ENCODE data around the gene HNRNPR.
A peak's percentile ranks its signal among the peaks of the same experiment; 100 is the strongest.
"Not testable (repeated sequence)": the region's sequence is repeated elsewhere in the genome, so short reads cannot be mapped to it uniquely, and the experiment has no call there.

HNRNPR gene

GRCh38 chr1:23282957-23283356, 61.1 kb downstream of the HNRNPR start:
- TF ChIP-seq, protein P1, sequence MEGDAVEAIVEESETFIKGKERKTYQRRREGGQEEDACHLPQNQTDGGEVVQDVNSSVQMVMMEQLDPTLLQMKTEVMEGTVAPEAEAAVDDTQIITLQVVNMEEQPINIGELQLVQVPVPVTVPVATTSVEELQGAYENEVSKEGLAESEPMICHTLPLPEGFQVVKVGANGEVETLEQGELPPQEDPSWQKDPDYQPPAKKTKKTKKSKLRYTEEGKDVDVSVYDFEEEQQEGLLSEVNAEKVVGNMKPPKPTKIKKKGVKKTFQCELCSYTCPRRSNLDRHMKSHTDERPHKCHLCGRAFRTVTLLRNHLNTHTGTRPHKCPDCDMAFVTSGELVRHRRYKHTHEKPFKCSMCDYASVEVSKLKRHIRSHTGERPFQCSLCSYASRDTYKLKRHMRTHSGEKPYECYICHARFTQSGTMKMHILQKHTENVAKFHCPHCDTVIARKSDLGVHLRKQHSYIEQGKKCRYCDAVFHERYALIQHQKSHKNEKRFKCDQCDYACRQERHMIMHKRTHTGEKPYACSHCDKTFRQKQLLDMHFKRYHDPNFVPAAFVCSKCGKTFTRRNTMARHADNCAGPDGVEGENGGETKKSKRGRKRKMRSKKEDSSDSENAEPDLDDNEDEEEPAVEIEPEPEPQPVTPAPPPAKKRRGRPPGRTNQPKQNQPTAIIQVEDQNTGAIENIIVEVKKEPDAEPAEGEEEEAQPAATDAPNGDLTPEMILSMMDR (conservative IDR thresholded peaks at IDR 0.05) = no peak
- peak overlapping the region; percentile 44 for H3K27ac ChIP-seq

- H3K27ac ChIP-seq = peak overlapping the region; percentile 2; the same call in 1 of the 2 replicates
- TF ChIP-seq, protein P1 (conservative IDR thresholded peaks at IDR 0.05) = no peak
Observed at GRCh38 chr1:23278717-23279116, 65.4 kb downstream of the HNRNPR start.

DNA sequence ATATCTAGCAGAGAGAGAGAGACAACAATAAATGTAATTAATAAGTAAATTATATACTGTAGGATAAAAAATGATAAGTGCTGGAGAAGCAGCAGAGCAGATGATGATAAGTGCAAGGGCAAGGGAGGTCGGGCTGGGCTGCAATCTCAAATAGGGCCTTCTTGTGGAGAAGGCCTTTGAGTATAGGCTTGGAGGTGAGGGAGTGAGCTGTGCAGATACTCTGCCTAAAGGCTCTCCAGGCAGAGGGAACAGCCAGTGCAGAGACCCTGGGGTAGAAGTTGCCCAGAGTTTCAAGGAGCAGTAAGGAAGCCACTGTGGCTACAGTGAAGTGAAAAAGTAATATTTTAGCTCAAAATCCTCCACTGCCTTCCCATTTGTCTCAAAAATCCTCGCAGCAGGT, 67.6 kb downstream of the HNRNPR start:
- TF ChIP-seq, protein P1 (conservative IDR thresholded peaks at IDR 0.05) = no peak
- H3K27ac ChIP-seq = no peak overlapping the region

DNA sequence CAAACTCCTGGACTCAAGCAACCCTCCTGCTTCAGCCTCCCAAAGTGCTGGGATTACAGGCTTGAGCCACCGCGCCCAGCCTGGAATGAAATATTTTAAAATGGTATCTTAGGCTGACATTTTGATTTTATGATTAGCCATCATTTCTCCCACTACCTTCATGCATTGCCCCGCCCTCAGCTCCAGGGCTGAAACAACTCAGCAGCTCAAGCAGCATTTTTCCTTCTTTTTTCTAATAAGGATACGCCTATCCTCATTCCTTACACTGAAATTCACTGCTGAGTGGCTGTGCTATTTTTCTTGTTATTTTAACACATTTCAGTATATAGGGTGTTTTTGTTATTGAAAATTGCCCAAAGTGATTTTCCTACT, 70.0 kb downstream of the HNRNPR start:
- TF ChIP-seq, protein P1 (conservative IDR thresholded peaks at IDR 0.05) = no peak
- H3K27ac ChIP-seq = no peak overlapping the region

- no peak overlapping the region for H3K27ac ChIP-seq
- TF ChIP-seq, protein P1 (conservative IDR thresholded peaks at IDR 0.05) = no peak
Observed at GRCh38 chr1:23273450-23274133, 70.5 kb downstream of the HNRNPR start.

DNA sequence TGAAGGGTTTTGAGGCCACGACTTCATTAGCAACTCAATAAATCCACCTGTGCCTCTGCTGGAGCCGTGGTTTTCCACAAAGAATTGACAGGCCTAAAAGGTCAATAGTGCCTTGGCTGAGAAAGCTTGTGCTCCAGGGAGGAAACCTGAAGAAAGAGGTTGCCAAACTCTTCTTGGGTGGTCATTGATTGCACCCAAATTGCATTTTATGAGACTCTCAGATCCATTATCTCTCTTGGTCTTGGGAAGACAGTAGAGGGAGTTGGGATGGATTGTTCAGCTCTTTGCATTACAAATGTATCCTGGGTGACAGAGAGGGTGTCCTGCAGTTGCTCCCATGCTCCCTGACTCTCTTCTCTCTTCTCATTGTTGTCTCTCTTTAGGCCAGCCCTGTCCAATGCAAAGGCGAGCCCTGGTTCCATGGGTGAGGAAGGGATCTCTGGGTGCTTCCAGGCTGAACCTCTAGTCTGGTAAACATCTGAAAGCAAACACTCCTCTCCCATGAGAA, 80.7 kb downstream of the HNRNPR start:
- TF ChIP-seq, protein P1 (conservative IDR thresholded peaks at IDR 0.05) = no peak
- no peak overlapping the region for H3K27ac ChIP-seq

- H3K27ac ChIP-seq = not testable (repeated sequence)
Observed at GRCh38 chr1:23258082-23258481, 86.0 kb downstream of the HNRNPR start.

DNA sequence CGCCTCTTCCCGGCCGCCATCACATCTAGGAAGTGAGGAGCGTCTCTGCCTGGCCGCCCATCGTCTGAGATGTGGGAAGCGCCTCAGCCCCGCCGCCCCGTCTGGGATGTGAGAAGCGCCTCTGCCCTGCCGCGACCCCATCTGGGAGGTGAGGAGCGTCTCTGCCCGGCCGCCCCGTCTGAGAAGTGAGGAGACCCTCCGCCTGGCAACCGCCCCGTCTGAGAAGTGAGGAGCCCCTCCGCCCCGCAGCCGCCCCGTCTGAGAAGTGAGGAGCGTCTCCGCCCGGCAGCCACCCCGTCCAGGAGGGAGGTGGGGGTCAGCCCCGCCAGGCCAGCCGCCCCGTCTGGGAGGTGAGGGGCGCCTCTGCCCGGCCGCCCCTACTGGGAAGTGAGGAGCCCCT, 86.7 kb downstream of the HNRNPR start:
- not testable (repeated sequence) for H3K27ac ChIP-seq

Data from VCaP (cell line).